ENCODE results near the gene ZNF74. TPM values are rescaled to one million over a fixed set of nuclear protein-coding genes. Genes with fewer than 3 reads are reported as not detected.
A peak's percentile ranks its signal among the peaks of the same experiment; 100 is the strongest.

The ZNF74 gene
- total and polyA plus RNA-seq, 7 donors: 1.4 to 18.8 (median 11.4) TPM

DNA sequence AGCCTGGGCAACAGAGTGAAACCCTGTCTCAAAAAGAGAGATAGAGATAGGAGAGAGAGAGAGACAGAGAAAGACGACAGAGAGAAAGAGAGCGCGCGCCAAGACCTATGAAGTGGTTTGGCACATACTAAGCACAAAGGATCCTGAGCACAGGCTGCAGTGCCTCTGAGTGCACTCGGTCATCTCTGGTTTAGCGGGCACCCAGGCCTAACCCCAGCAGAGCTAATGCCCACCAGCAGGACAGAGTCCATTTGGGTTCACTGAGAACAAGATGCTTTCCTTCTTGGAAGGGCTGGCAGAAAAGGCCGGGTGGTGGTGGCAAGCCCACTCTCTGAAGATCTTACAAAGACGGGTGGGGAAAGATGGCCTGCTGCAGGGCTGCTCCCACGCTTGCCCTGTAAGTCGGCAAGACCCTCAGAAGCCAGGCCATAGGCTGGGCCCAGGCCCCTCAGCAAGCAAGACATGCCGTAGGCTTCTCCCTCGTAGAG is 40.4 kb downstream of the ZNF74 start:
- Histone ChIP-seq H3K36me3 (peaks cover 0 to 8% (median 2%) of the 10 kb centered on the region in 4 donors), H3K27me3 (peaks cover 0 to 31% (median 14%) of the 10 kb centered on the region in 3 donors), H3K27ac (no peak overlapping the region), H3K4me3 (no peak overlapping the region), H3K9me3 (no peaks in the 10 kb centered on the region), H3K4me1 (peaks cover 0 to 68% (median 57%) of the 10 kb centered on the region in 4 donors)
- TF ChIP-seq, protein P1, sequence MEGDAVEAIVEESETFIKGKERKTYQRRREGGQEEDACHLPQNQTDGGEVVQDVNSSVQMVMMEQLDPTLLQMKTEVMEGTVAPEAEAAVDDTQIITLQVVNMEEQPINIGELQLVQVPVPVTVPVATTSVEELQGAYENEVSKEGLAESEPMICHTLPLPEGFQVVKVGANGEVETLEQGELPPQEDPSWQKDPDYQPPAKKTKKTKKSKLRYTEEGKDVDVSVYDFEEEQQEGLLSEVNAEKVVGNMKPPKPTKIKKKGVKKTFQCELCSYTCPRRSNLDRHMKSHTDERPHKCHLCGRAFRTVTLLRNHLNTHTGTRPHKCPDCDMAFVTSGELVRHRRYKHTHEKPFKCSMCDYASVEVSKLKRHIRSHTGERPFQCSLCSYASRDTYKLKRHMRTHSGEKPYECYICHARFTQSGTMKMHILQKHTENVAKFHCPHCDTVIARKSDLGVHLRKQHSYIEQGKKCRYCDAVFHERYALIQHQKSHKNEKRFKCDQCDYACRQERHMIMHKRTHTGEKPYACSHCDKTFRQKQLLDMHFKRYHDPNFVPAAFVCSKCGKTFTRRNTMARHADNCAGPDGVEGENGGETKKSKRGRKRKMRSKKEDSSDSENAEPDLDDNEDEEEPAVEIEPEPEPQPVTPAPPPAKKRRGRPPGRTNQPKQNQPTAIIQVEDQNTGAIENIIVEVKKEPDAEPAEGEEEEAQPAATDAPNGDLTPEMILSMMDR (IDR thresholded peaks at IDR 0.05): no peak
- TF ChIP-seq POLR2A (IDR thresholded peaks at IDR 0.05) (no peak), POLR2AphosphoS5 (IDR thresholded peaks at IDR 0.05) (no peak), EP300 (IDR thresholded peaks at IDR 0.05) (no peak)
- intact Hi-C loops (cut with DNase I): no loop called here
- DNase-seq: peak; percentile 61
- 93 to 94% methylated on average over 12 of the region's 12 CpGs for WGBS, 2 donors

DNA sequence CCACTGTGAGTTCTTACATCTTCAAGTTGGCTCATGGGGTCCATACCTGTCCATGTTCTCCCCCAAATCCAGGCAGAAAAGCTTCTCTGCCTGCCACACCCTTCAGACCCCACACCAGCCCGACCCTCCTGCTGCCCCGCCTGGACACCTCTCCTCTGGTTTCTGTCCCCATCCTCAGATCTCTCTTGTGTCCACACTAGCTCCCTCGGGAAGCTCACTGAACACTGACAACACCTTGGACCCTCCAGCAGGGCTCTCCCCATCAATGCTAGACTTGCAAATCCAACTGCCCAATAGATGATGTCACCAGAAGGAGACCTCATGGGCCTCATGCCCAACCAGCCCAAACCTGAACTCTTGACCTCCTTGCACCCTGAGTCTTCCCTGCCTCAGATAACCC is 40.8 kb downstream of the ZNF74 start:
- Histone ChIP-seq H3K27me3 (peaks cover 0 to 31% (median 14%) of the 10 kb centered on the region in 3 donors), H3K9me3 (no peaks in the 10 kb centered on the region), H3K4me3 (no peak overlapping the region), H3K4me1 (peaks cover 0 to 63% (median 56%) of the 10 kb centered on the region in 4 donors), H3K36me3 (peaks cover 0 to 3% (median 1%) of the 10 kb centered on the region in 4 donors), H3K27ac (no peak overlapping the region)
- TF ChIP-seq, protein P1 (IDR thresholded peaks at IDR 0.05): no peak
- no peak for TF ChIP-seq POLR2AphosphoS5 (IDR thresholded peaks at IDR 0.05)
- no peak for TF ChIP-seq EP300 (IDR thresholded peaks at IDR 0.05)
- no peak for TF ChIP-seq POLR2A (IDR thresholded peaks at IDR 0.05)
- intact Hi-C loops (cut with DNase I): loop anchor here (5.0 kb wide), 1 partner anchor 63 kb away; the partner anchor contains the start of gene KLHL22
- 83 to 95% methylated on average over 3 of the region's 3 CpGs for WGBS, 2 donors
- DNase-seq: peak; percentile 50

DNA sequence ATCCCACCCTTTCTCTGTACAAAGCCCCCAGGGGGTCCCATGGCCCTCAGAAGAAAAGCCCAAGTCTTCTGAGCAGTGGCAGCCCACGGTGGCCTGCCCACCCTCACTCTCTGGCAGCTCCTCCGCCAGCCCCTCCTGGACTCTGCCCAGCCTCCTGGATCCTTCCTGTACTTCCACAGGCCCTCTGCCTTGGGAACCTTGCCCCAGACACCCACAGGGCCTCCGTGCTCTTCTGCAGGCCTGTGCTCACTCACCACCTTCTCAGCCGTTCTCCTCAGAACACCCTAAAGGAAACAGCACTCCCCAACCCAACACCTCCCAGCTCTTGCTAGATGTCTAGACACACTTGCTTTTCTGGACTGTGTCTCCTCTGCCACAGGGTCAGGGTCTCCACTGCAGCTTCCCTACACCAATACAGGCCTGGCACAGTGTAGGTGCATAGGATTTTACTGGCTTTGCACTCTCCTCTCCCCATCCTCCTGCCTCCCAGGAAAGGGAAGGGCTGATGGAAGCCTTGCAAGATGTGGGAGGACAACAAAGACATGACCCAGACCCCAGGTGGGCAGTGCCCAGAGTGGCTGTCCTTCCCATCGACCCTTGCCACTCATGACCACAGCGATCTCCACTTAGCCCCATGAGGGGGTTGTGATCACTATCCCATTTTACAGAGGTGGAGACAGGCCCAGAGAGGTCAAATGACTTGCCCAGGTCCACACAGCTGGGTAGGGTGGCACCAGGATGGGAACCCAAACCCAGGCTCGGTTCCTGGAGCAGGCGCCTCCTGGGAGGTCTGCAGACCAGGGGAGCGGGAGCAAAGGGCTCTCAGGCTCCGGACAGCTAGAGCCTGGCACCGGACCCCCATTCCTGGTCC is 41.7 kb downstream of the ZNF74 start:
- Histone ChIP-seq H3K4me3 (peak overlapping the region; percentile 49 to 58 (median 56)), H3K4me1 (peaks cover 0 to 54% (median 47%) of the 10 kb centered on the region in 4 donors), H3K27me3 (peaks cover 0 to 31% (median 13%) of the 10 kb centered on the region in 3 donors), H3K9me3 (no peaks in the 10 kb centered on the region), H3K27ac (peak overlapping the region in 3 of 4 donors; percentile 73 to 83 (median 81)), H3K36me3 (peaks cover 0 to 2% (median 0%) of the 10 kb centered on the region in 4 donors)
- TF ChIP-seq POLR2AphosphoS5 (IDR thresholded peaks at IDR 0.05) (no peak), POLR2A (IDR thresholded peaks at IDR 0.05) (no peak), EP300 (IDR thresholded peaks at IDR 0.05) (no peak)
- TF ChIP-seq, protein P1 (IDR thresholded peaks at IDR 0.05): no peak
- intact Hi-C loops (cut with DNase I): loop anchor here (5.0 kb wide), 1 partner anchor 62 kb away; the partner anchor contains the start of gene KLHL22
- WGBS, 2 donors: 55 to 68% methylated on average over 11 of the region's 11 CpGs
- DNase-seq: peak; percentile 62

DNA sequence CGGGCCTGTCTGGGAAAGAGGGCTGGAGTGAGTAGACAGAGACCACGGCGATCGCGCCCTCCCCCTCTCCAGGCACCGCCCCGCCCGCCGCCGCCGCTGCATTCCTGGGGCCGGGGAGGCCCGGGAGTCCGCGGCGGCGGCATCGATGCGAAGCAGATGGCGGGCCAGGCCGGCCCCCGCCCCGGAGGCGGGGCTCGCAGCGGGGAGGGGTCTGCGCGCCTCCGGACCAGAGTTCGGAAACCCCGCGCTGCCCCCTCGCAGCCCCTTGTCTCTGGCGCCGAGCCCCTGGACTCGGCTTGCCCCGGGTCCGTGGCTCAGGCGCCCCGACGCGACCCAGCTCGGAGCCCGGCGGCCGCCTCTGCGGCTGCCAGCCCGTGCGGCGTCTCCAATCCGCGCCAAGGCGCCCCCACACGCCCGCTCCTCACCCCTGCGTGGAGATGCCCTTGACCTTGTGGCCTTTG is 42.4 kb downstream of the ZNF74 start:
- Histone ChIP-seq H3K27me3 (peaks cover 0 to 29% (median 8%) of the 10 kb centered on the region in 3 donors), H3K9me3 (no peaks in the 10 kb centered on the region), H3K27ac (peak overlapping the region; percentile 73 to 91 (median 82)), H3K4me3 (peak overlapping the region; percentile 49 to 58 (median 56)), H3K4me1 (peaks cover 0 to 48% (median 40%) of the 10 kb centered on the region in 4 donors), H3K36me3 (peaks cover 0 to 2% (median 0%) of the 10 kb centered on the region in 4 donors)
- intact Hi-C loops (cut with DNase I): loop anchor here (5.0 kb wide), 1 partner anchor 61 kb away; the partner anchor contains the start of gene KLHL22
- peak; percentile 73 for DNase-seq
- WGBS, 2 donors: 1% methylated on average over 56 of the region's 56 CpGs
- TF ChIP-seq EP300 (IDR thresholded peaks at IDR 0.05) (no peak), POLR2A (IDR thresholded peaks at IDR 0.05) (no peak), POLR2AphosphoS5 (IDR thresholded peaks at IDR 0.05) (no peak)
- TF ChIP-seq, protein P1 (IDR thresholded peaks at IDR 0.05): no peak

All from sigmoid colon (tissue), 7 donors.